ENCODE results near the gene ZKSCAN5. TPM values are rescaled to one million over a fixed set of nuclear protein-coding genes. Genes with fewer than 3 reads are reported as not detected.
"Not testable (repeated sequence)": the region's sequence is repeated elsewhere in the genome, so short reads cannot be mapped to it uniquely, and the experiment has no call there.

ZKSCAN5 gene
- total RNA-seq, 4 donors from 2014 or later = 6.1 to 10.2 (median 7.8) TPM

DNA sequence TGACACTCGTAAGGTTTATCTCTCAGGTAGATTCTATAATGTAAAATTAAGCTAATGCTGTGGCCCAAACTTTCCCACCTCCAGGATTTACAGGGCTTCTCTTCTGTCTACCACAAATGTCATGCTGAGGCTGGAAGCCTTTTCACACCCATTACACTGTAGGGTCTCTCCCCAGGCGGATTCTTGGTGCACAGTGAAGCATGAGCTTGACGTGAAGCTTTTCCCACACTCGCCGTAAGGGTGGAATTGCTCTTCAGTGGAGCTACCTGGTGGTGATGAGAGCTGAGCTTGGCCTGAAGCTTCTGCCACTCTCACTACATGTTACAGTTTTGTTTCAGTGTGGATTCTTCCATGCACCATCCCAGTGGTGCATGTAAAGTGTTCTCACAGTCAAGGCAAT lies 36.1 kb downstream of the ZKSCAN5 start:
- TF ChIP-seq, protein P1, sequence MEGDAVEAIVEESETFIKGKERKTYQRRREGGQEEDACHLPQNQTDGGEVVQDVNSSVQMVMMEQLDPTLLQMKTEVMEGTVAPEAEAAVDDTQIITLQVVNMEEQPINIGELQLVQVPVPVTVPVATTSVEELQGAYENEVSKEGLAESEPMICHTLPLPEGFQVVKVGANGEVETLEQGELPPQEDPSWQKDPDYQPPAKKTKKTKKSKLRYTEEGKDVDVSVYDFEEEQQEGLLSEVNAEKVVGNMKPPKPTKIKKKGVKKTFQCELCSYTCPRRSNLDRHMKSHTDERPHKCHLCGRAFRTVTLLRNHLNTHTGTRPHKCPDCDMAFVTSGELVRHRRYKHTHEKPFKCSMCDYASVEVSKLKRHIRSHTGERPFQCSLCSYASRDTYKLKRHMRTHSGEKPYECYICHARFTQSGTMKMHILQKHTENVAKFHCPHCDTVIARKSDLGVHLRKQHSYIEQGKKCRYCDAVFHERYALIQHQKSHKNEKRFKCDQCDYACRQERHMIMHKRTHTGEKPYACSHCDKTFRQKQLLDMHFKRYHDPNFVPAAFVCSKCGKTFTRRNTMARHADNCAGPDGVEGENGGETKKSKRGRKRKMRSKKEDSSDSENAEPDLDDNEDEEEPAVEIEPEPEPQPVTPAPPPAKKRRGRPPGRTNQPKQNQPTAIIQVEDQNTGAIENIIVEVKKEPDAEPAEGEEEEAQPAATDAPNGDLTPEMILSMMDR (IDR thresholded peaks at IDR 0.05) = no peak
- DNase-seq (ENCODE audit: low spot score) (no peak), ATAC-seq (ENCODE audit: low FRiP score) (no peak)

DNA sequence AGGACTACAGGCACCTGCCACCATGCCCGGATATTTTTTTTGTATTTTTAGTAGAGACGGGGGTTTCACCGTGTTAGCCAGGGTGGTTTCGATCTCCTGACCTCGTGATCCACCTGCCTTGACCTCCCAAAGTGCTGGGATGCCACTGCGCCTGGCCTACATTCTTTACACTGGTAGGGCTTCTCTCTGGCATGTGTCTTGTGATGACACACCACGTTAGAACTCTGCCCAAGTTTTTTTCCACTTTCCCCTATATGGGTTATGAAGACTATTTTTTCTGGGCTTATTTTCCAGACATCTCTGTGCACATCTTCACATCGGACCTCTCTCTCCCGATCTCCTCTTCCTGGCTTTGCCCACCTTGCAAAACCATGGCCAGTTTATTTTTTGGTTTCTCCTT lies 36.8 kb downstream of the ZKSCAN5 start:
- ATAC-seq (ENCODE audit: low FRiP score) = no peak
- no peak for DNase-seq (ENCODE audit: low spot score)
- TF ChIP-seq, protein P1 (IDR thresholded peaks at IDR 0.05) = no peak

DNA sequence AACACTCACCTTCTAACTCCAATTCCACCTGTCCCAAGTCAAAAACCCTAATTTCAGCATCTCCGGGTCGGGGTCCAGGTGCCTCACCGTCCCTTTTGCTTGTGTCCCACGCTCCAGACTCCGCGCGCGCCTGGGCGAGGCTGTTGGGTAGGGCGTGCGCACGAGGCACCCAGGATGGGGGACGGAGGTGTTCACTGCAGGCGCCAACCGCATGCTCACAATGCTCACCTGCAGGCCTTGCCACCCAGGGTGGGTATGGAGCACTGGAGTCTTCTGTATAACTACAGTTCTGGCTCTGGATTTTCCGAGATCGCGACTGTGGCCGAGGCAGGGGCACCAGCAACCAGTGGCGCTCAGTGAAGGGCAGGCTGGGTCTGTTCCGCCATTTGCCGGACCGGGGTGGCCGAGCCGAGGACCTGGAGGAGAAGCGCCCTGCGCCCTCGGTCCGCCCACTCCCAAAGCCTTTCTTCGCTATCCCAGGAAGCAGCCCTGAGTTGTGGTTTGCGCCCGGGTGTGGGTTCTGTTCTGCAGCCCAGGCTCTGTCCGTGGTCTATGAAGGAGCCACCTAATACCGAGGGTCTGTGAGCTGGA lies 38.7 kb downstream of the ZKSCAN5 start:
- no peak for DNase-seq (ENCODE audit: low spot score)
- TF ChIP-seq, protein P1 (IDR thresholded peaks at IDR 0.05) = no peak
- no peak for ATAC-seq (ENCODE audit: low FRiP score)

DNA sequence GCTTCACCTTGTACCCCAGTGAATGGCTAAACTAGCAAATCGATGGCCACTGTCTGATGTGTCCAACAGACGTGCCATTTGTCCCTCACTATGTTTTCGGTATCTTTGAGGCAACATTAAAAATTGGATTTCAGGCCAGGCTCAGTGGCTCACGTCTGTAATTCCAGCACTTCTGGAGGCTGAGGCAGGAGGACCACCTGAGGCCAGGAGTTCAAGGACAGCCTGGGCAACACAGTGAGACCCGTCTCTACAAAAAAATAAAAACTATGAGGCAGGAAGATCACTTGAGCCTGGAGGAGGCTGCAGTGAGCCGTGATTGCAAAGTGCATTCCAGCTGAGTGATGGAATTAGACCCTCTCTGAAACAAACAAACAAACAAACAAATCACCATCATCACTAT lies 39.5 kb downstream of the ZKSCAN5 start:
- TF ChIP-seq, protein P1 (IDR thresholded peaks at IDR 0.05) = no peak
- no peak for ATAC-seq (ENCODE audit: low FRiP score)
- DNase-seq (ENCODE audit: low spot score) = no peak

DNA sequence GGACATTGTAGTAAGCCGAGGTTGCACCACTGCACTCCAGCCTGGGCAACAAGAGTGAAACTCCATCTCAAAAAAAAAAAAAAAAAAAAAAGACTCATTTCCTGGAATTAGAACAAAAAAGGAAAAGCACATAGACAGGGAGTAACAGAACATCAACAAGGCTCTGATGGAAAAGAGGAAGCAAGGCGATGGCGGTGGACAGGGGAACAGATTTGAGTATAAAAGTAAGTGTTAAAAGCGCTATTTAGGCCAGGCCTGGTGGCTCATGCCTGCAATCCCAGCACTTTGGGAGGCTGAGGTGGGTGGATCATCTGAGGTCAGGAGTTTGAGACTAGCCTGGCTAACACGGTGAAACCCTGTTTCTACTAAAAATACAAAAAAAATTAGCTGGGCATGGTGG lies 40.8 kb downstream of the ZKSCAN5 start:
- ATAC-seq (ENCODE audit: low FRiP score); DNase-seq (ENCODE audit: low spot score): not testable (repeated sequence)

DNA sequence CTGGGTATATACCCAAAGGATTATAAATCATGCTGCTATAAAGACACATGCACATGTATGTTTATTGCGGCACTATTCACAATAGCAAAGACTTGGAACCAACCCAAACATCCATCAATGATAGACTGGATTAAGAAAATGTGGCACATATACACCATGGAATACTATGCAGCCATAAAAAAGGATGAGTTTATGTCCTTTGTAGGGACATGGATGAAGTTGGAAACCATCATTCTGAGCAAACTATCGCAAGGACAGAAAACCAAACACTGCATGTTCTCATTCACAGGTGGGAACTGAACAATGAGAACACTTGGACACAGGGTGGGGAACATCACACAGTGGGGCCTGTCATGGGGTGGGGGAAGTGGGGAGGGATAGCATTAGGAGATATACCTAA lies 45.1 kb downstream of the ZKSCAN5 start:
- not testable (repeated sequence) for DNase-seq (ENCODE audit: low spot score)

DNA sequence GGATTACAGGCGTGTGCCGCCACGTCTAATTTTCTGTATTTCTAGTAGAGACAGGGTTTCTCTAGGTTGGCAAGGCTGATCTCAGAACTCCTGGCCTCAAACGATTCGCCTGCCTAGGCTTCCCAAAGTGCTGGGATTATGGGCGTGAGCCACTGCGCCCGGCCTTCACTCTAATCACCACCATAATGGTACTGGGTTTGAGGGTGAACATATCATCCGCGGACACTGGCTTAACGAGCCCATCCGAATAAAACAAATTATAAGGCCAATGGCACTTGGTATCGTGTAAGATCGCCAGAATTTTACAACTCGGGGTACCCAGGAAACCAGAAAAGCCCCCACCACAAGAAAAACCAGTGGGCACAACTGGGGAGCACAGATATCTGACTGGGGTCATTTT lies 46.9 kb downstream of the ZKSCAN5 start:
- DNase-seq (ENCODE audit: low spot score) = no peak
- TF ChIP-seq, protein P1 (IDR thresholded peaks at IDR 0.05) = no peak
- ATAC-seq (ENCODE audit: low FRiP score) = peak; percentile 13

More for the DNA sequence above, 45.1 kb downstream of the ZKSCAN5 start:
- not testable (repeated sequence) for ATAC-seq (ENCODE audit: low FRiP score)

DNA sequence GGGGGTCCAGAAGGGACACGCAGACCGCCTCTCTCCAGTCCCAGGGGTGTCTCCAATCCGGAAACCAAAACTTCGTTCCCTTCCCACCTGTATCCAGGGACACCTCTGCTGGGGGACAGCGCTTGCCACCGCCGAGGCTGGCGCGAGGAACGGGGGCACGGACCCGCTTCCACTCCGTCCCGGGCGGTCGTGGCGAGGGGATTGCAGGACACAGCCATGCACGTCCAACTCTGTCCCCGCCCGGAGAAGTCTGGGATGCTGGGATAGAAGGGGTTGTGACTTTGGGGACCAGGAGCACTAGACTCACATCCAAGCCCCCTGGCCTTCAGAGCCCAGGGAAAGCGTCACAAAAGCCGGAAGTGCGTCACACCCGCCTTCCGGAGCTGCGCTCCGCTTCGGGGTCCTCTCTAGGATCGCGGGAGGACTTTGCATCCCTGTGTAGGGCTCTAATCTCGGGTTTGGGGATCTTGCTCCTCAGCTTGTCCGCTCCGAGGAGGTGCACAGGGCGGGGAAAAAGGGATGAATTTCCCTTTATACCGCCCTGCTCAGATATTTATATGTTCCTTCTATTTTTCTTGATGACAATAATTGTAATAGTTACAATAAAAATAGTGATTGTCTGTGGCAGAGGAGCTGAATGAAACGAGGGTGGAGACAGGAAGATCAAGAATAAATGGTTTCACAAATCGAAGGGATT lies 47.5 kb downstream of the ZKSCAN5 start, which contains the start of gene FAM200A:
FAM200A (minus strand) TSS at position 348 of the 697 bp plus-strand sequence. CDS start 3,707 bp downstream, outside the sequence.
- DNase-seq (ENCODE audit: low spot score) (peak; percentile 76), ATAC-seq (ENCODE audit: low FRiP score) (peak; percentile 89)
- TF ChIP-seq, protein P1 (IDR thresholded peaks at IDR 0.05) = no peak

Data from omental fat pad (tissue), 4 donors.